H1 (cell line): ENCODE measurements around the gene ARHGAP10.

Source experiments
- EP300 ChIP-seq, 2 experiments: IDR thresholded peaks; 1 replicate in 1 of 2; 2 replicates in 1 of 2; pipeline ENCODE4 v1.6.1; 2011 to 2012; ENCODE audit warnings: low read depth in 2 of 2, low read length in 2 of 2, mild to moderate bottlenecking in 2 of 2, borderline replicate concordance in 1 of 2, inconsistent platforms in 1 of 2, moderate library complexity in 1 of 2
- EZH2 ChIP-seq: fragments of 200-600 bp; sonication (generic); IDR thresholded peaks from 2 replicates; pipeline ENCODE4 v1.7.1; 2012; ENCODE audit warnings: low read depth, mild to moderate bottlenecking, moderate library complexity, low read length, inconsistent platforms; ENCODE audit not compliant: severe bottlenecking
- NRF1 ChIP-seq: IDR thresholded peaks from 2 replicates; pipeline ENCODE4 v1.6.1; 2011; ENCODE audit warnings: mild to moderate bottlenecking, low read depth, low read length, improper control_type of control experiment
- RAD21 ChIP-seq, 2 experiments: IDR thresholded peaks in 1 of 2; conservative IDR thresholded peaks in 1 of 2; 2 replicates each; pipeline ENCODE4 v1.6.1; 2011; ENCODE audit warnings: low read depth in 2 of 2, low read length in 2 of 2, improper control_type of control experiment in 1 of 2, inconsistent platforms in 1 of 2, mild to moderate bottlenecking in 1 of 2, moderate library complexity in 1 of 2
- RFX5 ChIP-seq: IDR thresholded peaks from 2 replicates; pipeline ENCODE4 v1.6.1; 2011; ENCODE audit warnings: low read depth, low read length, improper control_type of control experiment, borderline replicate concordance
- SIN3A ChIP-seq, 2 experiments: IDR thresholded peaks in 1 of 2; conservative IDR thresholded peaks in 1 of 2; 2 replicates each; pipeline ENCODE4 v1.6.1; 2011 to 2012; ENCODE audit warnings: low read length in 2 of 2, improper control_type of control experiment in 1 of 2, low read depth in 1 of 2, mild to moderate bottlenecking in 1 of 2
- SP2 ChIP-seq: IDR thresholded peaks from 2 replicates; pipeline ENCODE4 v1.6.1; 2012; ENCODE audit warnings: mild to moderate bottlenecking, low read length, inconsistent platforms
- TAF1 ChIP-seq: IDR thresholded peaks from 2 replicates; pipeline ENCODE4 v1.6.1; 2011; ENCODE audit warnings: mild to moderate bottlenecking, low read depth, low read length
- TF ChIP-seq, protein P1 (sequence below), 3 experiments: IDR thresholded peaks; 1 replicate in 2 of 3; 2 replicates in 1 of 3; pipeline versions ENCODE4 v1.5.1 to v1.6.1; 2011; ENCODE audit warnings: low read length in 3 of 3, mild to moderate bottlenecking in 3 of 3, inconsistent platforms in 2 of 3, low read depth in 1 of 3, moderate library complexity in 1 of 3; ENCODE audit not compliant: insufficient read depth in 1 of 3; ENCODE audit errors: control extremely low read depth in 1 of 3
- TF ChIP-seq, protein P2 (sequence below): IDR thresholded peaks from 2 replicates; pipeline ENCODE4 v1.6.1; 2011; ENCODE audit warnings: low read depth, mild to moderate bottlenecking, low read length; ENCODE audit not compliant: insufficient read depth
- TF ChIP-seq, protein P3 (sequence below): IDR thresholded peaks from 2 replicates; pipeline ENCODE4 v1.6.1; 2012; ENCODE audit warnings: inconsistent platforms
- TF ChIP-seq, protein P4 (sequence below): fragments of 300-600 bp; sonication (generic); IDR thresholded peaks from 2 replicates; pipeline ENCODE4 v1.7.1; 2012; ENCODE audit warnings: low read length, moderate library complexity, mild to moderate bottlenecking, inconsistent platforms; ENCODE audit not compliant: insufficient replicate concordance

DNA sequence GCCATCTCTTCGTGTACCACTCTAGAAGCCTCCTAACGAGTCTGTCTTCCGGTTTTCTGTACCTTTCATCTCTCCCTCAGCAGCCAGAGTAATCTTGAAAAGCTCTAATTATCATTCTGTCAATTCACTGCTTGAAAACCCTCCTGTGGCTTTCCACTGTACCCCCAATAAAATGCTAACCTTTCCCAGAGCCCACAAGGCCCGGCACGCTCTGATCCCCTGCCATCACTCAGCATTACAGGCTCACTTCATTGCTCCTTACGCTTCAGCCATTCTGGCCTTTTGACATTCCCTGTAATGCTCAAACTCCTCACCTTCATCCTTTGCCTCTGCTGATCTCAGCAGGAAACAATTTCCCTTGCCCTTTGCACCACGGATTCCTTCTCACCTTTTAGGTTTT lies 112.9 kb downstream of the ARHGAP10 start:
- TF ChIP-seq SIN3A (conservative IDR thresholded peaks at IDR 0.05 in 1 of 2, IDR thresholded peaks at IDR 0.05 in 1 of 2; ENCODE audit: low read depth in 1 of 2, low read length in 2 of 2) (no peak), TAF1 (no peak), SP2 (no peak), EZH2 (no peak), EP300 (IDR thresholded peaks at IDR 0.05; ENCODE audit: borderline replicate concordance in 1 of 2, low read depth in 2 of 2, low read length in 2 of 2) (no peak), NRF1 (no peak), RAD21 (IDR thresholded peaks at IDR 0.05 in 1 of 2, conservative IDR thresholded peaks at IDR 0.05 in 1 of 2; ENCODE audit: low read depth in 2 of 2, low read length in 2 of 2) (no peak), RFX5 (no peak)
- TF ChIP-seq, protein P1, sequence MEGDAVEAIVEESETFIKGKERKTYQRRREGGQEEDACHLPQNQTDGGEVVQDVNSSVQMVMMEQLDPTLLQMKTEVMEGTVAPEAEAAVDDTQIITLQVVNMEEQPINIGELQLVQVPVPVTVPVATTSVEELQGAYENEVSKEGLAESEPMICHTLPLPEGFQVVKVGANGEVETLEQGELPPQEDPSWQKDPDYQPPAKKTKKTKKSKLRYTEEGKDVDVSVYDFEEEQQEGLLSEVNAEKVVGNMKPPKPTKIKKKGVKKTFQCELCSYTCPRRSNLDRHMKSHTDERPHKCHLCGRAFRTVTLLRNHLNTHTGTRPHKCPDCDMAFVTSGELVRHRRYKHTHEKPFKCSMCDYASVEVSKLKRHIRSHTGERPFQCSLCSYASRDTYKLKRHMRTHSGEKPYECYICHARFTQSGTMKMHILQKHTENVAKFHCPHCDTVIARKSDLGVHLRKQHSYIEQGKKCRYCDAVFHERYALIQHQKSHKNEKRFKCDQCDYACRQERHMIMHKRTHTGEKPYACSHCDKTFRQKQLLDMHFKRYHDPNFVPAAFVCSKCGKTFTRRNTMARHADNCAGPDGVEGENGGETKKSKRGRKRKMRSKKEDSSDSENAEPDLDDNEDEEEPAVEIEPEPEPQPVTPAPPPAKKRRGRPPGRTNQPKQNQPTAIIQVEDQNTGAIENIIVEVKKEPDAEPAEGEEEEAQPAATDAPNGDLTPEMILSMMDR (IDR thresholded peaks at IDR 0.05; ENCODE audit: control extremely low read depth in 1 of 3, insufficient read depth in 1 of 3, low read depth in 1 of 3, low read length in 3 of 3): no peak
- TF ChIP-seq, protein P2, sequence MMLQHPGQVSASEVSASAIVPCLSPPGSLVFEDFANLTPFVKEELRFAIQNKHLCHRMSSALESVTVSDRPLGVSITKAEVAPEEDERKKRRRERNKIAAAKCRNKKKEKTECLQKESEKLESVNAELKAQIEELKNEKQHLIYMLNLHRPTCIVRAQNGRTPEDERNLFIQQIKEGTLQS: no peak
- TF ChIP-seq, protein P3, sequence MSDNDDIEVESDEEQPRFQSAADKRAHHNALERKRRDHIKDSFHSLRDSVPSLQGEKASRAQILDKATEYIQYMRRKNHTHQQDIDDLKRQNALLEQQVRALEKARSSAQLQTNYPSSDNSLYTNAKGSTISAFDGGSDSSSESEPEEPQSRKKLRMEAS: no peak
- TF ChIP-seq, protein P4, sequence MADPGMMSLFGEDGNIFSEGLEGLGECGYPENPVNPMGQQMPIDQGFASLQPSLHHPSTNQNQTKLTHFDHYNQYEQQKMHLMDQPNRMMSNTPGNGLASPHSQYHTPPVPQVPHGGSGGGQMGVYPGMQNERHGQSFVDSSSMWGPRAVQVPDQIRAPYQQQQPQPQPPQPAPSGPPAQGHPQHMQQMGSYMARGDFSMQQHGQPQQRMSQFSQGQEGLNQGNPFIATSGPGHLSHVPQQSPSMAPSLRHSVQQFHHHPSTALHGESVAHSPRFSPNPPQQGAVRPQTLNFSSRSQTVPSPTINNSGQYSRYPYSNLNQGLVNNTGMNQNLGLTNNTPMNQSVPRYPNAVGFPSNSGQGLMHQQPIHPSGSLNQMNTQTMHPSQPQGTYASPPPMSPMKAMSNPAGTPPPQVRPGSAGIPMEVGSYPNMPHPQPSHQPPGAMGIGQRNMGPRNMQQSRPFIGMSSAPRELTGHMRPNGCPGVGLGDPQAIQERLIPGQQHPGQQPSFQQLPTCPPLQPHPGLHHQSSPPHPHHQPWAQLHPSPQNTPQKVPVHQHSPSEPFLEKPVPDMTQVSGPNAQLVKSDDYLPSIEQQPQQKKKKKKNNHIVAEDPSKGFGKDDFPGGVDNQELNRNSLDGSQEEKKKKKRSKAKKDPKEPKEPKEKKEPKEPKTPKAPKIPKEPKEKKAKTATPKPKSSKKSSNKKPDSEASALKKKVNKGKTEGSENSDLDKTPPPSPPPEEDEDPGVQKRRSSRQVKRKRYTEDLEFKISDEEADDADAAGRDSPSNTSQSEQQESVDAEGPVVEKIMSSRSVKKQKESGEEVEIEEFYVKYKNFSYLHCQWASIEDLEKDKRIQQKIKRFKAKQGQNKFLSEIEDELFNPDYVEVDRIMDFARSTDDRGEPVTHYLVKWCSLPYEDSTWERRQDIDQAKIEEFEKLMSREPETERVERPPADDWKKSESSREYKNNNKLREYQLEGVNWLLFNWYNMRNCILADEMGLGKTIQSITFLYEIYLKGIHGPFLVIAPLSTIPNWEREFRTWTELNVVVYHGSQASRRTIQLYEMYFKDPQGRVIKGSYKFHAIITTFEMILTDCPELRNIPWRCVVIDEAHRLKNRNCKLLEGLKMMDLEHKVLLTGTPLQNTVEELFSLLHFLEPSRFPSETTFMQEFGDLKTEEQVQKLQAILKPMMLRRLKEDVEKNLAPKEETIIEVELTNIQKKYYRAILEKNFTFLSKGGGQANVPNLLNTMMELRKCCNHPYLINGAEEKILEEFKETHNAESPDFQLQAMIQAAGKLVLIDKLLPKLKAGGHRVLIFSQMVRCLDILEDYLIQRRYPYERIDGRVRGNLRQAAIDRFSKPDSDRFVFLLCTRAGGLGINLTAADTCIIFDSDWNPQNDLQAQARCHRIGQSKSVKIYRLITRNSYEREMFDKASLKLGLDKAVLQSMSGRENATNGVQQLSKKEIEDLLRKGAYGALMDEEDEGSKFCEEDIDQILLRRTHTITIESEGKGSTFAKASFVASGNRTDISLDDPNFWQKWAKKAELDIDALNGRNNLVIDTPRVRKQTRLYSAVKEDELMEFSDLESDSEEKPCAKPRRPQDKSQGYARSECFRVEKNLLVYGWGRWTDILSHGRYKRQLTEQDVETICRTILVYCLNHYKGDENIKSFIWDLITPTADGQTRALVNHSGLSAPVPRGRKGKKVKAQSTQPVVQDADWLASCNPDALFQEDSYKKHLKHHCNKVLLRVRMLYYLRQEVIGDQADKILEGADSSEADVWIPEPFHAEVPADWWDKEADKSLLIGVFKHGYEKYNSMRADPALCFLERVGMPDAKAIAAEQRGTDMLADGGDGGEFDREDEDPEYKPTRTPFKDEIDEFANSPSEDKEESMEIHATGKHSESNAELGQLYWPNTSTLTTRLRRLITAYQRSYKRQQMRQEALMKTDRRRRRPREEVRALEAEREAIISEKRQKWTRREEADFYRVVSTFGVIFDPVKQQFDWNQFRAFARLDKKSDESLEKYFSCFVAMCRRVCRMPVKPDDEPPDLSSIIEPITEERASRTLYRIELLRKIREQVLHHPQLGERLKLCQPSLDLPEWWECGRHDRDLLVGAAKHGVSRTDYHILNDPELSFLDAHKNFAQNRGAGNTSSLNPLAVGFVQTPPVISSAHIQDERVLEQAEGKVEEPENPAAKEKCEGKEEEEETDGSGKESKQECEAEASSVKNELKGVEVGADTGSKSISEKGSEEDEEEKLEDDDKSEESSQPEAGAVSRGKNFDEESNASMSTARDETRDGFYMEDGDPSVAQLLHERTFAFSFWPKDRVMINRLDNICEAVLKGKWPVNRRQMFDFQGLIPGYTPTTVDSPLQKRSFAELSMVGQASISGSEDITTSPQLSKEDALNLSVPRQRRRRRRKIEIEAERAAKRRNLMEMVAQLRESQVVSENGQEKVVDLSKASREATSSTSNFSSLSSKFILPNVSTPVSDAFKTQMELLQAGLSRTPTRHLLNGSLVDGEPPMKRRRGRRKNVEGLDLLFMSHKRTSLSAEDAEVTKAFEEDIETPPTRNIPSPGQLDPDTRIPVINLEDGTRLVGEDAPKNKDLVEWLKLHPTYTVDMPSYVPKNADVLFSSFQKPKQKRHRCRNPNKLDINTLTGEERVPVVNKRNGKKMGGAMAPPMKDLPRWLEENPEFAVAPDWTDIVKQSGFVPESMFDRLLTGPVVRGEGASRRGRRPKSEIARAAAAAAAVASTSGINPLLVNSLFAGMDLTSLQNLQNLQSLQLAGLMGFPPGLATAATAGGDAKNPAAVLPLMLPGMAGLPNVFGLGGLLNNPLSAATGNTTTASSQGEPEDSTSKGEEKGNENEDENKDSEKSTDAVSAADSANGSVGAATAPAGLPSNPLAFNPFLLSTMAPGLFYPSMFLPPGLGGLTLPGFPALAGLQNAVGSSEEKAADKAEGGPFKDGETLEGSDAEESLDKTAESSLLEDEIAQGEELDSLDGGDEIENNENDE: no peak
